Measurements from ENCODE around the gene ITGB6. TPM values are rescaled to one million over a fixed set of nuclear protein-coding genes. Genes with fewer than 3 reads are reported as not detected.

ITGB6 gene
- total RNA-seq, 1 donor from 2014 or later = 50.4 TPM

DNA sequence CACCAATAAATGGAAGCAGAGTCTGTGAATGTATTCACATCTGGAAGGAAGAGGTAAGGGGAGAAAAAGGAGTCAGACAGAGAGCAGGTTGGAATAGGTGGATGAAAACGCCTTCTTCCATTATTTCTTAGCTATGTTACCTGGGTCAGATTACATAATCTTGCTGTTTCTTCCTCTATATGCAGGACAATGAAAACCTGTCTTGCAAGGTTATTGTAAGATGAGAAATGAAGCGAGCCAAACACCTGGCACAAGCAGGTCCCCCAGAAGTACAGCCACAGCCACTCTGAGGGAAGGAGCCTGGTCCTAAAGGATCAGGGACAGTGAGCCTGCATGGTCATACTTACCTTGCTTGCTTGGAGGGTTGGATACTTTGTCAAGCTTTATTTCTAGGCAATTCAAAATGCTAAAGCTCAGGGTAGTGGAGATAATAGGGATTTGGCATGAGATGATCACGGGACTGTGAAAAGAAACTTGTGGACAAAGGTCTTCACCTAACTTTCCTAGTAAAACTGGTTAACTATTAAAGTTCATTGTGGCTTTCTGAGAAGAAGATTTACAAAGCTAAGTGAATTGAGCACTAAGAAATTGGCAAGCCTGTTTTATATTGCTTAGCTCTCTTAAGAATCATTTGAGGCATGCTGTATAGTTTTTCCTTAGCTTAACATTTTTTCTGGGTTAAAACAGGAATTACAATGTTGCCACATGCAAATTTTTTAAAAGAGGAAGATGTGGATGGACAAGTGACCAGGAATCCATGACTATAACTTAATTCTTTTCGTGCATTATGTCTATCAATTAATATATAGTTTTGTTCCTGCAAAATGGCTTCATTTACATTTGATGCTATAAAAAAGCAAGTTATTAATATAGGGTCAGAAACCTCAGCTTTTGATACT is 121.9 kb downstream of the ITGB6 start:
- H3K4me3 ChIP-seq (ENCODE audit: low read depth, low read length) = no peak overlapping the region
- TF ChIP-seq, protein P1, sequence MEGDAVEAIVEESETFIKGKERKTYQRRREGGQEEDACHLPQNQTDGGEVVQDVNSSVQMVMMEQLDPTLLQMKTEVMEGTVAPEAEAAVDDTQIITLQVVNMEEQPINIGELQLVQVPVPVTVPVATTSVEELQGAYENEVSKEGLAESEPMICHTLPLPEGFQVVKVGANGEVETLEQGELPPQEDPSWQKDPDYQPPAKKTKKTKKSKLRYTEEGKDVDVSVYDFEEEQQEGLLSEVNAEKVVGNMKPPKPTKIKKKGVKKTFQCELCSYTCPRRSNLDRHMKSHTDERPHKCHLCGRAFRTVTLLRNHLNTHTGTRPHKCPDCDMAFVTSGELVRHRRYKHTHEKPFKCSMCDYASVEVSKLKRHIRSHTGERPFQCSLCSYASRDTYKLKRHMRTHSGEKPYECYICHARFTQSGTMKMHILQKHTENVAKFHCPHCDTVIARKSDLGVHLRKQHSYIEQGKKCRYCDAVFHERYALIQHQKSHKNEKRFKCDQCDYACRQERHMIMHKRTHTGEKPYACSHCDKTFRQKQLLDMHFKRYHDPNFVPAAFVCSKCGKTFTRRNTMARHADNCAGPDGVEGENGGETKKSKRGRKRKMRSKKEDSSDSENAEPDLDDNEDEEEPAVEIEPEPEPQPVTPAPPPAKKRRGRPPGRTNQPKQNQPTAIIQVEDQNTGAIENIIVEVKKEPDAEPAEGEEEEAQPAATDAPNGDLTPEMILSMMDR (conservative IDR thresholded peaks at IDR 0.05; ENCODE audit: low read depth, low read length) = no peak
- DNase-seq (ENCODE audit: low read depth) = peak; percentile 12

DNA sequence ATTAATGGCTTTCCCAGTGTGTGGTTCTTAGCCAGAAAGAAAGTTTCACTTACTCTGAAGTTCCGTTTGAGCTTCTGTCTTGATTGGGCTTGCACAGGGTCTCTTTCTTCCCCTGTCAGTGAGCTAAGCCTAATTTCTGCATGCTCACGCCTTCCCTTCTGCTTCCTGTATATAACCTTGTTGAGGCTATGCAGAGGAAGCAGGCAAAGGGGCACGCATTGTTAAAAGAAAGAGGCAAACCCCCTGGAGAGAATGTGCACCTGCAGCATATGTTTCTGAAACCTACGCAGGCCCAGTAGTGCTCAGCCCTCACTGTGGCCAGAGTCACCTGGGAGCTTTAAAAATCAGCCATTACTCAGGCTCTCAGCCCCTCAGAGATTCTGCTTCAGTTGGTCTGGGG is 123.2 kb downstream of the ITGB6 start:
- no peak overlapping the region for H3K4me3 ChIP-seq (ENCODE audit: low read depth, low read length)
- no peak for DNase-seq (ENCODE audit: low read depth)
- TF ChIP-seq, protein P1 (conservative IDR thresholded peaks at IDR 0.05; ENCODE audit: low read depth, low read length) = no peak

DNA sequence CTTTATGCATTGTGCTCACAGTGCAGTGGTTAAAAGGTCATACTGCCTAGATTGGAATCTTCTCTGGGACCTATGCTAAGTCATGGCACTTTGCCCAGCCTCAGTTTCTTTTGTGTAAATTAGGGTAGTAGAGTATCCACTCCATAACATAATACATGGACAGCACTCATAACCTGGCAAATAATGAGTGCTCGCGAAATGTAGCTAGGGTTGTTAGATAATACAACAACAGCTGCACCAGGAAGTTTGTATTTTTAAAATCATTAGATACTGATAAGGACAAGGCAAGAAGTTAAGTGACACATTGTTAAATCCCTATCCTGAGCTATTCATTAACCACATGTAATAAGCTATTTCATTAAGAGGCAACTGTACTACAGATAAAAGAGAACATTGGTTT is 123.8 kb downstream of the ITGB6 start:
- DNase-seq (ENCODE audit: low read depth) = no peak
- TF ChIP-seq, protein P1 (conservative IDR thresholded peaks at IDR 0.05; ENCODE audit: low read depth, low read length) = no peak
- H3K4me3 ChIP-seq (ENCODE audit: low read depth, low read length) = no peak overlapping the region

DNA sequence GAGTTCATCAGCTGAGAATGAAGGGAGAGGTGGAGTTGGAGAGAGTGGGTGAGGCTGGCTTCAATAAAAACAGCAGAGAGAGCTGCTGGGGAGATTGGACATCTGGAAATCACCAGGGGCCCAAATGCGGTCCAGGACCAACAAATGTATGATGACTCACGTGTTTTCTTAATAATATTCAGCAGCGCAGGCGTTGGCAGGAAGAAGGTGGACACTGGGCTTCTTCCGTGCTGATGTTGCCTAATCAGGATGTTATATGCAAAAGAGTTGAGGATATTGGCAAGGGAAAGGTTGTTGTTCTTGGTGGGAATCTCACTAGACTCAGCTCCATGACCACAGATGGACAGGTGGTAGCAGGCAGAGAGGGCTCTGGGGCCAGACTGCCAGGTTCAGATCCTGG is 124.9 kb downstream of the ITGB6 start:
- TF ChIP-seq, protein P1 (conservative IDR thresholded peaks at IDR 0.05; ENCODE audit: low read depth, low read length) = no peak
- no peak overlapping the region for H3K4me3 ChIP-seq (ENCODE audit: low read depth, low read length)
- DNase-seq (ENCODE audit: low read depth) = no peak

DNA sequence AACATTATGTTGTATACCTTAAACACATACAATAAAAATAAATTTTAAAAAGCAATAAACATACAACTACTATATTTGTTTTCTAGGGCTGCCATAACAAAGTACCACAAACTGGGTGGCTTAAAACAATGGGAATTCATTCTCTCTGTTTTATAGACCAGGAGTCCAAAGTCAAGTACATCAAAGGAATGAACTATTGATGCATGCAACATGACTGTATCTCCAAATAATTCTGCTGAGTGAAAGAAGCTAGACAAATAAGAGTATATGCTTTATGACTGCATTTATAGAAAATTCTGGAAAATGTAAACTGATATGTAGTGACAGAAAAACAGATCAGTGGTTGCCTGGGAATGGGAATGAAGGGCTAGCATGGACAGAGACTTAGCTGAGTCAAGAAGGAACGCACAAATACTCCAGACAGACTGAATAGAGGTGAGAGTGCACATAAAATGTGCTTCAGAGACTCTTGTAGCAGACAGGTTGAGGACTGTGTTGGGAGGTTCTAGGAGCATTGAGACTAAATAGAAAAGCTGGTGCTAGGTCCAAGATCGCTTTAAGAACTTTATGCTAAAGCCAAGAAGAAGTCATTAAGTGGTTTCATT is 126.7 kb downstream of the ITGB6 start:
- TF ChIP-seq, protein P1 (conservative IDR thresholded peaks at IDR 0.05; ENCODE audit: low read depth, low read length) = no peak
- H3K4me3 ChIP-seq (ENCODE audit: low read depth, low read length) = no peak overlapping the region
- DNase-seq (ENCODE audit: low read depth) = no peak

DNA sequence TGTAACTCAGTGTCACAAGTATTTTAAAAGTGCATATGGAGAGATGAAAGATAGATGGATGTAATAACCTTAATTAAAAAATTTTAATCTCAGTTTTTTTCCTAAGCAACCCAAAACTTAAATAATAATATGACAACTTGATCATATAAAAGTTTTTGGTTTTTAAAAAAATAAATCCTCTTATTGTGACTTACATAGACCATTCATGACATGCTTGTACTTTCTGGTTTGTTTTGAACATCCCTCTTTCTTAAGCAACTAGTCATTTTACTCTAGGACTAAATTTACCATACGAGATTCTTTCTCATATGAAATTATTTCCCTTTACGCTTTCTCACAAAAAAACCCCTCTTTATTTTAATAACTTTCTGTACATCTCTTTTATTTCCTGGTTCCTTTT is 131.2 kb downstream of the ITGB6 start:
- no peak overlapping the region for H3K4me3 ChIP-seq (ENCODE audit: low read depth, low read length)
- TF ChIP-seq, protein P1 (conservative IDR thresholded peaks at IDR 0.05; ENCODE audit: low read depth, low read length) = no peak
- no peak for DNase-seq (ENCODE audit: low read depth)

Data from epithelial cell of proximal tubule (primary cell).